Thyroid gland (tissue), 4 donors: ENCODE data around the gene CAVIN1.
"Not testable (repeated sequence)": the region's sequence is repeated elsewhere in the genome, so short reads cannot be mapped to it uniquely, and the experiment has no call there.

Experiments
- CTCF ChIP-seq, 6 experiments: fragments of 200-600 bp in 3 of 6; fragments of 450-650 bp in 3 of 6; sonication (generic) in 3 of 6; IDR thresholded peaks; one replicate each; pipeline ENCODE4 v1.5.1; 2016 to 2019; ENCODE audit warnings: antibody characterized with exemption in 6 of 6, mild to moderate bottlenecking in 2 of 6, inconsistent platforms in 1 of 6, moderate library complexity in 1 of 6
- POLR2A ChIP-seq, 2 donors: fragments of 450-650 bp; IDR thresholded peaks; one replicate each; pipeline ENCODE4 v1.6.1; 2017; ENCODE audit warnings: antibody characterized with exemption in 2 of 2, mild to moderate bottlenecking in 2 of 2, moderate library complexity in 1 of 2

- not testable (repeated sequence) for TF ChIP-seq CTCF, POLR2A (IDR thresholded peaks at IDR 0.05)
Measured at GRCh38 chr17:42395601-42396000, 27.5 kb downstream of the CAVIN1 start.
